HEK293 (cell line): ENCODE results near the gene TCEANC2.

ENCODE experiments used
- CTCF ChIA-PET: fragments of 350-600 bp; formaldehyde crosslinking; extraction: SDS; loops from one replicate; lab custom pipeline; 2021; ENCODE audit warnings: antibody characterized with exemption; lab: Yijun Ruan, JAX
- POLR2A ChIA-PET: fragments of 300-600 bp; formaldehyde crosslinking; extraction: SDS; loops from one replicate; lab custom pipeline; 2020; ENCODE audit warnings: antibody characterized with exemption, inconsistent platforms; lab: Yijun Ruan, JAX
- H3K27ac ChIP-seq: fragments of 200-500 bp; sonication (Bioruptor generic); 2 replicates; pipeline ENCODE4 v1.5.1; 2014; ENCODE audit warnings: low read depth, low read length, control low read depth, inconsistent platforms; ENCODE audit errors: extremely low read depth
- H3K36me3 ChIP-seq, 2 experiments: fragments of 200-500 bp in 1 of 2; sonication (Bioruptor generic) in 1 of 2; 1 replicate in 1 of 2; 2 replicates in 1 of 2; pipeline ENCODE4 v1.5.1; 2014 to 2017; ENCODE audit warnings: inconsistent platforms in 2 of 2, low read length in 2 of 2; ENCODE audit not compliant: control insufficient read depth in 2 of 2, insufficient read depth in 1 of 2
- H3K4me1 ChIP-seq: fragments of 200-500 bp; sonication (Bioruptor generic); 2 replicates; pipeline ENCODE4 v1.5.1; 2014; ENCODE audit warnings: mild to moderate bottlenecking, low read length, inconsistent platforms; ENCODE audit not compliant: control insufficient read depth, insufficient read depth
- H3K4me3 ChIP-seq: 2 replicates; pipeline ENCODE4 v1.5.1; 2011; ENCODE audit warnings: low read depth, mild to moderate bottlenecking, control low read depth, low read length, moderate library complexity
- H3K9me3 ChIP-seq: fragments of 200-500 bp; sonication (Bioruptor generic); 2 replicates; pipeline ENCODE4 v1.5.1; 2014; ENCODE audit warnings: low read depth, low read length, inconsistent platforms; ENCODE audit not compliant: control insufficient read depth, insufficient read depth
- GLIS2 ChIP-seq: fragments of 450-650 bp; formaldehyde crosslinking; IDR thresholded peaks from 2 replicates; pipeline ENCODE4 v1.5.1; 2016; ENCODE audit warnings: missing biosample characterization, missing genetic modification characterization
- KLF7 ChIP-seq: fragments of 450-650 bp; formaldehyde crosslinking; IDR thresholded peaks from 2 replicates; pipeline ENCODE4 v1.5.1; 2016; ENCODE audit warnings: missing biosample characterization, missing genetic modification characterization, borderline replicate concordance
- OSR2 ChIP-seq: fragments of 450-650 bp; formaldehyde crosslinking; IDR thresholded peaks from 2 replicates; pipeline ENCODE4 v1.5.1; 2016; ENCODE audit warnings: missing biosample characterization, missing genetic modification characterization
- OVOL3 ChIP-seq: fragments of 450-650 bp; formaldehyde crosslinking; IDR thresholded peaks from 2 replicates; pipeline ENCODE4 v1.5.1; 2016; ENCODE audit warnings: missing biosample characterization, missing genetic modification characterization
- SALL2 ChIP-seq: fragments of 450-650 bp; formaldehyde crosslinking; IDR thresholded peaks from 2 replicates; pipeline ENCODE4 v1.5.0; 2017; ENCODE audit warnings: missing biosample characterization, mild to moderate bottlenecking, missing genetic modification characterization, borderline replicate concordance
- SP3 ChIP-seq: fragments of 450-650 bp; formaldehyde crosslinking; IDR thresholded peaks from 2 replicates; pipeline ENCODE4 v1.5.1; 2016; ENCODE audit warnings: missing biosample characterization, missing genetic modification characterization
- ZBTB17 ChIP-seq: fragments of 450-650 bp; formaldehyde crosslinking; IDR thresholded peaks from 2 replicates; pipeline ENCODE4 v1.5.1; 2016; ENCODE audit warnings: missing biosample characterization, missing genetic modification characterization
- ZBTB20 ChIP-seq: fragments of 450-650 bp; formaldehyde crosslinking; IDR thresholded peaks from 2 replicates; pipeline ENCODE4 v1.5.1; 2016; ENCODE audit warnings: missing biosample characterization, missing genetic modification characterization
- ZBTB48 ChIP-seq: fragments of 450-650 bp; formaldehyde crosslinking; IDR thresholded peaks from 2 replicates; pipeline ENCODE4 v1.5.1; 2016; ENCODE audit warnings: missing biosample characterization, missing genetic modification characterization
- ZBTB7A ChIP-seq: fragments of 450-650 bp; formaldehyde crosslinking; IDR thresholded peaks from 2 replicates; pipeline ENCODE4 v1.5.1; 2016; ENCODE audit warnings: low read depth, missing biosample characterization, missing genetic modification characterization
- ZNF155 ChIP-seq: fragments of 450-650 bp; formaldehyde crosslinking; IDR thresholded peaks from 2 replicates; pipeline ENCODE4 v1.5.1; 2016; ENCODE audit warnings: missing biosample characterization, missing genetic modification characterization
- ZNF24 ChIP-seq: fragments of 450-650 bp; formaldehyde crosslinking; IDR thresholded peaks from 2 replicates; pipeline ENCODE4 v1.5.1; 2016; ENCODE audit warnings: missing biosample characterization, missing genetic modification characterization
- ZNF292 ChIP-seq: fragments of 450-650 bp; formaldehyde crosslinking; IDR thresholded peaks from 2 replicates; pipeline ENCODE4 v1.5.1; 2016; ENCODE audit warnings: low read depth, missing biosample characterization, missing genetic modification characterization, borderline replicate concordance
- ZNF350 ChIP-seq: fragments of 450-650 bp; formaldehyde crosslinking; IDR thresholded peaks from 2 replicates; pipeline ENCODE4 v1.5.0; 2017; ENCODE audit warnings: missing biosample characterization, mild to moderate bottlenecking, missing genetic modification characterization
- ZNF366 ChIP-seq: fragments of 450-650 bp; formaldehyde crosslinking; conservative IDR thresholded peaks from 2 replicates; pipeline ENCODE4 v1.5.1; 2016; ENCODE audit warnings: missing biosample characterization, missing genetic modification characterization
- ZNF404 ChIP-seq: fragments of 450-650 bp; formaldehyde crosslinking; IDR thresholded peaks from 2 replicates; pipeline ENCODE4 v1.5.1; 2017; ENCODE audit warnings: missing biosample characterization, missing genetic modification characterization
- ZNF423 ChIP-seq: fragments of 450-650 bp; formaldehyde crosslinking; IDR thresholded peaks from 2 replicates; pipeline ENCODE4 v1.5.1; 2016; ENCODE audit warnings: missing biosample characterization, missing genetic modification characterization
- ZNF677 ChIP-seq: fragments of 450-650 bp; IDR thresholded peaks from 2 replicates; pipeline ENCODE4 v1.5.0; 2018; ENCODE audit warnings: missing biosample characterization, mild to moderate bottlenecking, missing genetic modification characterization, moderate library complexity
- ZSCAN16 ChIP-seq: fragments of 450-650 bp; formaldehyde crosslinking; IDR thresholded peaks from 2 replicates; pipeline ENCODE4 v1.5.1; 2016; ENCODE audit warnings: missing biosample characterization, missing genetic modification characterization
- TF ChIP-seq, protein P1 (sequence below): fragments of 450-650 bp; formaldehyde crosslinking; IDR thresholded peaks from 2 replicates; pipeline ENCODE4 v1.5.1; 2017; ENCODE audit warnings: missing biosample characterization, missing genetic modification characterization
- TF ChIP-seq, protein P2 (sequence below): fragments of 450-650 bp; formaldehyde crosslinking; IDR thresholded peaks from 2 replicates; pipeline ENCODE4 v1.5.1; 2016; ENCODE audit warnings: missing biosample characterization, missing genetic modification characterization

The TCEANC2 gene

DNA sequence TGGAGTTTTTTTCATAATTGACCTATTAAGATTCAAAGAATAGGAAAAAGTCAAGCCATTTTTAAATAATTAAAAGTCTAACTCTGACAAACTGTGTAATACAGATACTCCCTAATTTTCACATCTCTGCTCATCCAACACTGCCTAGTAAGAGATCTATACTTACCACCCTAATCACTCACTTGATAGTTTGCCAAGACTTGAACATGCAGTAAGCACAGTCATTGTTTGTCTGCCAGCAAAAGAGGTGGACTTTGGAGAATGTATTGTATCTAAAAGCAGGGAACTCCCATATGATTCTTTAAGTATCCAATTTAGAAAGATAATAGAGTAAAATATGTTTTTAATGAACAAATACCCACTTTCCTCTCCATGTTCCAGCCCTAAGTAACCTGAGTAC is 15.9 kb upstream of the TCEANC2 start:
- H3K36me3 ChIP-seq, result peaks cover 54 to 86% of the 10 kb centered on the region in 2 experiments

DNA sequence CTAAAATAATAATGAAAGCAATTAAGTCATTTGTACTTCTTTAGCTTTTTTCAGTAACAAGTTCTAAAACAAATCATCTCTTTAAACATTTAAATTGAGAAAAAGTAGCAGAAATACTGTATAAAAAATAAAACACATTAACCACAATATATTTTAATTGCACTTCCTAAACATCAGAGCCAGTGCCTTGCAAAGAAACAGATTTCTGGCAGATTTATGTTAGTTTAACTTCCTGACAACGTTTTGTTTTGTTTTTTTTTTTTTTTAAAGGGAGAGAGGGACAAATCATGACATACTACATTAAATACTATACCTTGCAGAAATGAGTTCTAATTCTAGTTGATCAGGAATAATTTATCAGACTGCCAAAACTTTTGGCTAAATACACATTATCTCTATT is 11.6 kb upstream of the TCEANC2 start:
- ChIA-PET CTCF (no interaction called here), POLR2A (no interaction called here)
- TF ChIP-seq OSR2 (tag by site-specific recombination) (no peak), KLF7 (tag by site-specific recombination) (no peak), ZNF404 (tag by site-specific recombination) (no peak)
- TF ChIP-seq, protein P1, sequence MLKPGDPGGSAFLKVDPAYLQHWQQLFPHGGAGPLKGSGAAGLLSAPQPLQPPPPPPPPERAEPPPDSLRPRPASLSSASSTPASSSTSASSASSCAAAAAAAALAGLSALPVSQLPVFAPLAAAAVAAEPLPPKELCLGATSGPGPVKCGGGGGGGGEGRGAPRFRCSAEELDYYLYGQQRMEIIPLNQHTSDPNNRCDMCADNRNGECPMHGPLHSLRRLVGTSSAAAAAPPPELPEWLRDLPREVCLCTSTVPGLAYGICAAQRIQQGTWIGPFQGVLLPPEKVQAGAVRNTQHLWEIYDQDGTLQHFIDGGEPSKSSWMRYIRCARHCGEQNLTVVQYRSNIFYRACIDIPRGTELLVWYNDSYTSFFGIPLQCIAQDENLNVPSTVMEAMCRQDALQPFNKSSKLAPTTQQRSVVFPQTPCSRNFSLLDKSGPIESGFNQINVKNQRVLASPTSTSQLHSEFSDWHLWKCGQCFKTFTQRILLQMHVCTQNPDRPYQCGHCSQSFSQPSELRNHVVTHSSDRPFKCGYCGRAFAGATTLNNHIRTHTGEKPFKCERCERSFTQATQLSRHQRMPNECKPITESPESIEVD (tag by site-specific recombination), result peak; percentile 29; the same call in 1 of the 2 replicates
- Histone ChIP-seq H3K4me1 (no peaks in the 10 kb centered on the region), H3K27ac (no peak overlapping the region), H3K9me3 (no peaks in the 10 kb centered on the region), H3K36me3 (peaks cover 33 to 55% of the 10 kb centered on the region in 2 experiments), H3K4me3 (no peak overlapping the region)

More for the DNA sequence above, 15.9 kb upstream of the TCEANC2 start:
- Histone ChIP-seq H3K27ac (no peak overlapping the region), H3K4me3 (no peak overlapping the region), H3K4me1 (no peaks in the 10 kb centered on the region), H3K9me3 (no peaks in the 10 kb centered on the region)
- no peak for TF ChIP-seq ZNF677
- TF ChIP-seq ZNF24 (tag by site-specific recombination), result no peak
- TF ChIP-seq ZBTB7A (tag by site-specific recombination), result no peak
- TF ChIP-seq, protein P2, sequence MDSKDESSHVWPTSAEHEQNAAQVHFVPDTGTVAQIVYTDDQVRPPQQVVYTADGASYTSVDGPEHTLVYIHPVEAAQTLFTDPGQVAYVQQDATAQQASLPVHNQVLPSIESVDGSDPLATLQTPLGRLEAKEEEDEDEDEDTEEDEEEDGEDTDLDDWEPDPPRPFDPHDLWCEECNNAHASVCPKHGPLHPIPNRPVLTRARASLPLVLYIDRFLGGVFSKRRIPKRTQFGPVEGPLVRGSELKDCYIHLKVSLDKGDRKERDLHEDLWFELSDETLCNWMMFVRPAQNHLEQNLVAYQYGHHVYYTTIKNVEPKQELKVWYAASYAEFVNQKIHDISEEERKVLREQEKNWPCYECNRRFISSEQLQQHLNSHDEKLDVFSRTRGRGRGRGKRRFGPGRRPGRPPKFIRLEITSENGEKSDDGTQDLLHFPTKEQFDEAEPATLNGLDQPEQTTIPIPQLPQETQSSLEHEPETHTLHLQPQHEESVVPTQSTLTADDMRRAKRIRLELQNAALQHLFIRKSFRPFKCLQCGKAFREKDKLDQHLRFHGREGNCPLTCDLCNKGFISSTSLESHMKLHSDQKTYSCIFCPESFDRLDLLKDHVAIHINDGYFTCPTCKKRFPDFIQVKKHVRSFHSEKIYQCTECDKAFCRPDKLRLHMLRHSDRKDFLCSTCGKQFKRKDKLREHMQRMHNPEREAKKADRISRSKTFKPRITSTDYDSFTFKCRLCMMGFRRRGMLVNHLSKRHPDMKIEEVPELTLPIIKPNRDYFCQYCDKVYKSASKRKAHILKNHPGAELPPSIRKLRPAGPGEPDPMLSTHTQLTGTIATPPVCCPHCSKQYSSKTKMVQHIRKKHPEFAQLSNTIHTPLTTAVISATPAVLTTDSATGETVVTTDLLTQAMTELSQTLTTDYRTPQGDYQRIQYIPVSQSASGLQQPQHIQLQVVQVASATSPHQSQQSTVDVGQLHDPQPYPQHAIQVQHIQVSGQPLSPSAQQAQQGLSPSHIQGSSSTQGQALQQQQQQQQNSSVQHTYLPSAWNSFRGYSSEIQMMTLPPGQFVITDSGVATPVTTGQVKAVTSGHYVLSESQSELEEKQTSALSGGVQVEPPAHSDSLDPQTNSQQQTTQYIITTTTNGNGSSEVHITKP (tag by site-specific recombination), result no peak
- no peak for TF ChIP-seq ZBTB17 (tag by site-specific recombination)
- TF ChIP-seq GLIS2 (tag by site-specific recombination), result no peak
- TF ChIP-seq SALL2 (tag by site-specific recombination), result no peak
- TF ChIP-seq SP3 (tag by site-specific recombination), result no peak
- CTCF ChIA-PET, result interaction anchor here (1.3 kb wide), 1 partner anchor 44 kb away, joined by 4 read pairs; no protein-coding TSS in a partner anchor
- POLR2A ChIA-PET, result no interaction called here

DNA sequence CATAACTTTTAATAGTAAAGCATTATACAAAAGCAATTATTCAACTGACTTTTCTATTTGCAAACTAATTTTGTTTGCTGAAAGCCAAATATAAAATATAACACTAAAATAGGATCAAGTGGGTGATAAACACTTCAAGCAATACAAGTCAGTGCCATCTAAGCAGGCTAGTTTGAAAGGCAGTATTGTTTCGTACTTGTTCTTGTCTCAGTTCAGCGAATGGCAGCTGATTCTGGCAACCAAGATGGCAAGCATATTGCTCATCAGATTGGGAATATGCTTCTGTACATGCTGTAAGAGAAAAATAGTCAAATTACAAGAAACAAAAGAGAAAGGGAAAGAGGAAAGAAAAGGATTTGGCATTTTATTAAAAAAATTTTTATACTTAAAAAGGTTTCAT is 7.9 kb upstream of the TCEANC2 start:
- ChIA-PET CTCF (interaction anchor here (0.5 kb wide), 1 partner anchor 15 kb away, joined by 3 read pairs; no protein-coding TSS in a partner anchor), POLR2A (no interaction called here)
- Histone ChIP-seq H3K4me1 (peaks cover 12% of the 10 kb centered on the region), H3K36me3 (peaks cover 19 to 26% of the 10 kb centered on the region in 2 experiments), H3K9me3 (no peaks in the 10 kb centered on the region), H3K27ac (no peak overlapping the region), H3K4me3 (no peak overlapping the region)
- TF ChIP-seq ZBTB48 (tag by site-specific recombination) (no peak), OVOL3 (tag by site-specific recombination) (no peak), ZBTB20 (no peak), ZNF423 (no peak), ZSCAN16 (tag by site-specific recombination) (no peak), ZNF155 (no peak), ZNF292 (no peak), ZNF350 (tag by site-specific recombination) (no peak), ZNF366 (tag by site-specific recombination) (no peak)
